ENCODE measurements around the gene FARP2.

GRCh38 chr2:241355983-241356870 lies at the start of gene FARP2:
- TF ChIP-seq CTCF (IDR thresholded peaks at IDR 0.05) (no peak), ZFX (IDR thresholded peaks at IDR 0.05; ENCODE audit: borderline replicate concordance) (no peak)
